Liver (tissue), 9 donors: ENCODE results near the gene MOGAT3. TPM values are rescaled to one million over a fixed set of nuclear protein-coding genes. Genes with fewer than 3 reads are reported as not detected.

Experiments used
- DNase-seq: peaks from one replicate; pipeline ENCODE4 v3.0.0-alpha.2; 2017; ENCODE audit warnings: low spot score
- H3K27ac ChIP-seq, 2 donors: one replicate each; pipeline ENCODE4 v1.7.0; 2013; ENCODE audit warnings: inconsistent platforms in 2 of 2, low read length in 2 of 2, control low read depth in 1 of 2, low read depth in 1 of 2, mild to moderate bottlenecking in 1 of 2
- H3K27me3 ChIP-seq, 4 donors: one replicate each; pipeline versions ENCODE4 v1.6.1 to v1.7.0; 2013; ENCODE audit warnings: low read length in 3 of 4, inconsistent platforms in 1 of 4, mild to moderate bottlenecking in 1 of 4, moderate library complexity in 1 of 4; ENCODE audit not compliant: control insufficient read depth in 4 of 4, insufficient read depth in 4 of 4
- H3K36me3 ChIP-seq, 4 donors: one replicate each; pipeline versions ENCODE4 v1.6.1 to v1.7.0; 2013; ENCODE audit warnings: low read length in 3 of 4, mild to moderate bottlenecking in 3 of 4, low read depth in 1 of 4, moderate library complexity in 1 of 4; ENCODE audit not compliant: control insufficient read depth in 4 of 4, insufficient read depth in 3 of 4
- H3K4me1 ChIP-seq, 4 donors: one replicate each; pipeline versions ENCODE4 v1.6.1 to v1.7.0; 2013; ENCODE audit warnings: low read length in 3 of 4, mild to moderate bottlenecking in 3 of 4, moderate library complexity in 1 of 4; ENCODE audit not compliant: control insufficient read depth in 4 of 4, insufficient read depth in 4 of 4
- H3K4me3 ChIP-seq, 3 donors: one replicate each; pipeline versions ENCODE4 v1.6.1 to v1.7.0; 2013; ENCODE audit warnings: low read length in 3 of 3, control low read depth in 1 of 3, low read depth in 1 of 3, mild to moderate bottlenecking in 1 of 3
- H3K9ac ChIP-seq, 2 donors: one replicate each; pipeline ENCODE4 v1.7.0; 2013; ENCODE audit warnings: low read length in 2 of 2, mild to moderate bottlenecking in 2 of 2, moderate library complexity in 2 of 2, control low read depth in 1 of 2, low read depth in 1 of 2
- H3K9me3 ChIP-seq, 4 donors: one replicate each; pipeline versions ENCODE4 v1.6.1 to v1.7.0; 2013; ENCODE audit warnings: low read length in 3 of 4; ENCODE audit not compliant: control insufficient read depth in 4 of 4
- ATF3 ChIP-seq: IDR thresholded peaks from 2 replicates; pipeline ENCODE4 v1.6.1; 2016; ENCODE audit warnings: antibody characterized with exemption
- CTCF ChIP-seq: fragments of 150-350 bp; IDR thresholded peaks from 2 replicates; pipeline ENCODE4 v1.5.1; 2017; ENCODE audit warnings: improper control_type of control experiment, low read depth, low read length; ENCODE audit not compliant: missing input control
- EGR1 ChIP-seq, 2 donors: IDR thresholded peaks; 2 replicates each; pipeline ENCODE4 v1.6.1; 2016 to 2018; ENCODE audit warnings: antibody characterized with exemption in 2 of 2, low read depth in 2 of 2
- FOXA1 ChIP-seq: IDR thresholded peaks from 2 replicates; pipeline ENCODE4 v1.6.1; 2016; ENCODE audit warnings: antibody characterized with exemption
- FOXA2 ChIP-seq: IDR thresholded peaks from 2 replicates; pipeline ENCODE4 v1.6.1; 2016; ENCODE audit warnings: antibody characterized with exemption
- GABPA ChIP-seq, 2 donors: IDR thresholded peaks in 1 of 2; conservative IDR thresholded peaks in 1 of 2; 2 replicates each; pipeline ENCODE4 v1.6.1; 2016; ENCODE audit warnings: antibody characterized with exemption in 2 of 2, mild to moderate bottlenecking in 1 of 2, moderate library complexity in 1 of 2
- HNF4A ChIP-seq, 2 donors: conservative IDR thresholded peaks; 2 replicates each; pipeline ENCODE4 v1.6.1; 2016; ENCODE audit warnings: antibody characterized with exemption in 2 of 2, mild to moderate bottlenecking in 2 of 2
- HNF4G ChIP-seq: IDR thresholded peaks from 2 replicates; pipeline ENCODE4 v1.6.1; 2016; ENCODE audit warnings: antibody characterized with exemption
- JUND ChIP-seq, 2 donors: IDR thresholded peaks; 2 replicates each; pipeline ENCODE4 v1.6.1; 2016; ENCODE audit warnings: antibody characterized with exemption in 2 of 2
- MAX ChIP-seq: IDR thresholded peaks from 2 replicates; pipeline ENCODE4 v1.6.1; 2016; ENCODE audit warnings: antibody characterized with exemption
- NR2F2 ChIP-seq: IDR thresholded peaks from 2 replicates; pipeline ENCODE4 v1.6.1; 2016; ENCODE audit warnings: antibody characterized with exemption
- RAD21 ChIP-seq, 2 donors: IDR thresholded peaks; 2 replicates each; pipeline ENCODE4 v1.6.1; 2016; ENCODE audit warnings: antibody characterized with exemption in 2 of 2, mild to moderate bottlenecking in 2 of 2
- REST ChIP-seq: IDR thresholded peaks from 2 replicates; pipeline ENCODE4 v1.6.1; 2016; ENCODE audit warnings: antibody characterized with exemption, mild to moderate bottlenecking
- RXRA ChIP-seq, 2 donors: IDR thresholded peaks; 2 replicates each; pipeline ENCODE4 v1.6.1; 2017 to 2018; ENCODE audit warnings: antibody characterized with exemption in 2 of 2, mild to moderate bottlenecking in 1 of 2
- SP1 ChIP-seq: IDR thresholded peaks from 2 replicates; pipeline ENCODE4 v1.6.1; 2018; ENCODE audit warnings: antibody characterized with exemption, mild to moderate bottlenecking
- TAF1 ChIP-seq: conservative IDR thresholded peaks from 2 replicates; pipeline ENCODE4 v1.6.1; 2016; ENCODE audit warnings: antibody characterized with exemption, mild to moderate bottlenecking
- YY1 ChIP-seq: IDR thresholded peaks from 2 replicates; pipeline ENCODE4 v1.6.1; 2016; ENCODE audit warnings: antibody characterized with exemption, mild to moderate bottlenecking
- ZBTB33 ChIP-seq: IDR thresholded peaks from 2 replicates; pipeline ENCODE4 v1.6.1; 2016; ENCODE audit warnings: antibody characterized with exemption
- WGBS: extraction: QIAGEN DNeasy Blood & Tissue Kit; methylation state at CpG from one replicate; pipeline ENCODE4 v1.1.7; 2013; 5-methylcytosine and 5-hydroxymethylcytosine counted together
- polyA plus RNA-seq, 2 donors: library from polyadenylated mRNA; stranded (reverse) in 1 of 2; unstranded in 1 of 2; fragments of 200-250 nt in 1 of 2; fragments of >200 nt in 1 of 2; fragmentation: Nextera tagmentation in 1 of 2; extraction: Ambion mirVana in 1 of 2; gene quantifications; one replicate each; pipeline versions ENCODE4 v1.2.1 to v1.2.3, GENCODE V29; 2013 to 2015
- total RNA-seq, 2 donors: library from RNA; depleted of rRNA; stranded (reverse); fragments of >200 nt; gene quantifications; one replicate each; pipeline ENCODE4 v1.2.3, GENCODE V29; 2014
- donor health status: healthy.
- donor health status: healthy.
- donor health status: healthy.
- donor health status: healthy.
- donor health status: healthy.

MOGAT3 gene
- total and polyA plus RNA-seq, 4 donors, result 1.8 to 7.9 (median 3.7) TPM

GRCh38 chr7:101212014-101212413 is 11.2 kb upstream of the MOGAT3 start:
- peaks cover 12 to 39% (median 21%) of the 10 kb centered on the region in 4 donors for H3K36me3 ChIP-seq
- no peak overlapping the region for H3K4me3 ChIP-seq
- H3K27ac ChIP-seq, result no peak overlapping the region
- WGBS, result 92% methylated on average over 8 of the region's 8 CpGs
- no peak overlapping the region for H3K9ac ChIP-seq
- TF ChIP-seq EGR1 (IDR thresholded peaks at IDR 0.05; ENCODE audit: low read depth in 2 of 2), result no peak
- no peak for TF ChIP-seq RAD21 (IDR thresholded peaks at IDR 0.05)
- no peak for TF ChIP-seq YY1
- no peak for TF ChIP-seq JUND (IDR thresholded peaks at IDR 0.05)
- no peak for TF ChIP-seq CTCF
- no peak for TF ChIP-seq HNF4A (conservative IDR thresholded peaks at IDR 0.05)
- no peak for TF ChIP-seq MAX
- no peak for TF ChIP-seq REST
- no peak for TF ChIP-seq TAF1
- TF ChIP-seq NR2F2, result no peak
- no peak for TF ChIP-seq FOXA1
- no peak for TF ChIP-seq FOXA2
- TF ChIP-seq ATF3, result no peak
- TF ChIP-seq ZBTB33, result no peak
- no peak for TF ChIP-seq GABPA (IDR thresholded peaks at IDR 0.05 in 1 of 2, conservative IDR thresholded peaks at IDR 0.05 in 1 of 2)
- TF ChIP-seq SP1, result no peak
- TF ChIP-seq HNF4G, result no peak
- no peak for TF ChIP-seq RXRA (IDR thresholded peaks at IDR 0.05)
- no peaks in the 10 kb centered on the region for H3K27me3 ChIP-seq
- peaks cover 6 to 20% (median 14%) of the 10 kb centered on the region in 4 donors for H3K4me1 ChIP-seq
- H3K9me3 ChIP-seq, result no peaks in the 10 kb centered on the region
- DNase-seq, result no peak
